Psoas muscle (tissue), 8 donors: ENCODE data around the gene PHC2. TPM values are rescaled to one million over a fixed set of nuclear protein-coding genes. Genes with fewer than 3 reads are reported as not detected.
"Not testable (repeated sequence)": the region's sequence is repeated elsewhere in the genome, so short reads cannot be mapped to it uniquely, and the experiment has no call there.

Experiments
- ATAC-seq, 4 donors: fragments of 200-7000 bp; cut with Tn5 transposase; one replicate each; pipeline ENCODE4 v1.9.1; 2020; ENCODE audit warnings: moderate library complexity in 3 of 4, mild to moderate bottlenecking in 2 of 4
- DNase-seq, 2 donors: peaks; one replicate each; pipeline ENCODE4 v3.0.0-alpha.2; 2020
- H3K27ac ChIP-seq: fragments of 200-600 bp; one replicate; pipeline ENCODE4 v1.8.0; 2022
- H3K27me3 ChIP-seq, 3 donors: fragments of 200-600 bp in 1 of 3; one replicate each; pipeline versions ENCODE4 v1.6.1 to v1.8.0; 2013 to 2022; ENCODE audit warnings: low read length in 2 of 3, mild to moderate bottlenecking in 2 of 3, moderate library complexity in 1 of 3; ENCODE audit not compliant: insufficient read depth in 3 of 3
- H3K36me3 ChIP-seq, 2 donors: fragments of 200-600 bp in 1 of 2; one replicate each; pipeline versions ENCODE4 v1.6.1 to v1.8.0; 2013 to 2022; ENCODE audit warnings: low read depth in 1 of 2, mild to moderate bottlenecking in 1 of 2, moderate library complexity in 1 of 2; ENCODE audit not compliant: insufficient read depth in 1 of 2
- H3K4me1 ChIP-seq: fragments of 200-600 bp; one replicate; pipeline ENCODE4 v1.8.0; 2022
- H3K4me3 ChIP-seq: fragments of 200-600 bp; one replicate; pipeline ENCODE4 v1.8.0; 2022; ENCODE audit warnings: mild to moderate bottlenecking
- H3K9me3 ChIP-seq: fragments of 200-600 bp; one replicate; pipeline ENCODE4 v1.8.0; 2022
- CTCF ChIP-seq: fragments of 200-600 bp; IDR thresholded peaks from one replicate; pipeline ENCODE4 v1.8.0; 2022; ENCODE audit warnings: antibody characterized with exemption
- WGBS, 3 donors: extraction: QIAGEN DNeasy Blood & Tissue Kit; methylation state at CpG; one replicate each; pipeline versions ENCODE4 v1.1.6 to v1.1.7; 2013; 5-methylcytosine and 5-hydroxymethylcytosine counted together
- intact Hi-C, 2 donors: fragments of 100-400 bp; cut with DNase I; formaldehyde crosslinking; loops; one replicate each; pipeline versions ENCODE4 v1.11.0 to v1.14.2; 2022
- polyA plus RNA-seq, 3 donors: library from polyadenylated mRNA; stranded (reverse); fragments of 200-250 nt; gene quantifications; one replicate each; pipeline ENCODE4 v1.2.3, GENCODE V29; 2013
- total RNA-seq, 4 donors: library from RNA; stranded (reverse); fragmentation: NEBNext Ultra II Directional in 2 of 4; extraction: Animal tissue kit (Norgen Biotek cat#: 25700) in 2 of 4; gene quantifications; one replicate each; pipeline versions ENCODE4 v1.2.1 to v1.2.4, GENCODE V29; 2021 to 2023
- donor health status: healthy with polysubstance abuse.
- donor health status: DM: no; HTN: no; CAD: no; lungs with moderate emphysema.
- donor health status: Bipolar disorder and iron deficiency.
- donor health status: healthy.
- donor health status: DM: yes; HTN: yes; CAD: no.
- donor health status: DM: no; HTN: no; CAD: no.
- donor health status: DM: no; HTN: no; CAD: no.
- donor health status: DM: yes; HTN: yes; CAD: no.

Gene PHC2
- total and polyA plus RNA-seq, 7 donors: 74.1 to 427 (median 338) TPM

- intact Hi-C loops: no loop called here
- ATAC-seq: peak in 1 of 4 donors; percentile 23
- Histone ChIP-seq H3K4me1 (no peaks in the 10 kb centered on the region), H3K27me3 (no peaks in the 10 kb centered on the region), H3K36me3 (no peaks in the 10 kb centered on the region), H3K27ac (no peak overlapping the region), H3K9me3 (no peaks in the 10 kb centered on the region), H3K4me3 (no peak overlapping the region)
- peak in 1 of 2 donors; percentile 40 for DNase-seq
- TF ChIP-seq CTCF: no peak
- WGBS, 3 donors: 72 to 81% (median 78%) methylated on average over 5 of the region's 5 CpGs
Observed at GRCh38 chr1:33312413-33312749, 118.5 kb downstream of the PHC2 start.

- no peak for TF ChIP-seq CTCF
- ATAC-seq (no peak), DNase-seq (no peak)
- H3K27me3 ChIP-seq: peaks cover 0 to under 1% (median 0%) of the 10 kb centered on the region in 3 donors
- H3K4me1 ChIP-seq: peaks cover 3% of the 10 kb centered on the region
- H3K27ac ChIP-seq: no peak overlapping the region
- H3K36me3 ChIP-seq: no peaks in the 10 kb centered on the region
- H3K9me3 ChIP-seq: no peaks in the 10 kb centered on the region
- no peak overlapping the region for H3K4me3 ChIP-seq
- intact Hi-C loops: no loop called here
- WGBS, 3 donors: 90 to 93% (median 91%) methylated on average over 7 of the region's 7 CpGs
Observed at GRCh38 chr1:33311706-33312412, 119.0 kb downstream of the PHC2 start.

- ATAC-seq (no peak), DNase-seq (no peak)
- Histone ChIP-seq H3K27me3 (peaks cover 0 to 4% (median 3%) of the 10 kb centered on the region in 3 donors), H3K9me3 (no peaks in the 10 kb centered on the region), H3K27ac (no peak overlapping the region), H3K36me3 (no peaks in the 10 kb centered on the region), H3K4me1 (peaks cover 4% of the 10 kb centered on the region), H3K4me3 (no peak overlapping the region)
- 67 to 85% (median 74%) methylated on average over 8 of the region's 8 CpGs for WGBS, 3 donors
- TF ChIP-seq CTCF: no peak
- intact Hi-C loops: no loop called here
Observed at GRCh38 chr1:33310702-33311101, 120.2 kb downstream of the PHC2 start.

GRCh38 chr1:33309351-33309750, 121.5 kb downstream of the PHC2 start:
- H3K9me3 ChIP-seq, H3K27me3 ChIP-seq, H3K4me3 ChIP-seq, H3K27ac ChIP-seq, H3K4me1 ChIP-seq, H3K36me3 ChIP-seq, ATAC-seq, intact Hi-C loops: not testable (repeated sequence)
- WGBS, 3 donors: 90 to 98% (median 94%) methylated on average over 19 to 32 of the region's 32 CpGs
- peak in 1 of 2 donors; percentile 34 for DNase-seq

- WGBS, 3 donors: 69 to 85% (median 79%) methylated on average over 3 to 5 of the region's 5 CpGs
- intact Hi-C loops: no loop called here
- H3K9me3 ChIP-seq: no peaks in the 10 kb centered on the region
- H3K36me3 ChIP-seq: no peaks in the 10 kb centered on the region
- DNase-seq (no peak), ATAC-seq (no peak)
- no peak overlapping the region for H3K27ac ChIP-seq
- no peak for TF ChIP-seq CTCF
- no peak overlapping the region for H3K4me3 ChIP-seq
- H3K27me3 ChIP-seq: peaks cover 0 to 4% (median 3%) of the 10 kb centered on the region in 3 donors
- peaks cover 4% of the 10 kb centered on the region for H3K4me1 ChIP-seq
Observed at GRCh38 chr1:33307494-33307864, 123.4 kb downstream of the PHC2 start.
